ENCODE data around the gene FAM181A. TPM values are rescaled to one million over a fixed set of nuclear protein-coding genes. Genes with fewer than 3 reads are reported as not detected.

FAM181A gene
- total RNA-seq, 1 experiment from 2014 or later, result not detected

DNA sequence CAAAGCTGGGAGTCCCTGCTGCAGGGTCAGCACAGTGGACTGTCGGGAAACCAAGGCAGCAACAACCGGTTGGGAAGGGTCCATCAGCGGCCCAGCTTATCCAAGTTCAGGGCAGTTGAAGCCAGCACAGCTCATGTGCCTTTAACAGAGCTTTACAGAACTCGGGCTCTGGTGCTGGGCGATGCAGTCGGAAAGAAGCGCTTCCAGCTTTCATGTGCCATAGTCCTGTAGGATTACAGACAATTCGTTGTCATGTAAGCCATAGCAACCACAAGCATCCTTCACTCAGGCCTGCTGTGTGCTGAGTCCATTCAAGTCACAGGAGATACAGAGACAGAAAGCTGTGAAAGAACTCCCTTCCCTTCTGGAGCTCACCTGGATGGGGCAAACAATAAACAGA lies 3.5 kb upstream of the FAM181A start:
- H3K4me3 ChIP-seq, result no peak overlapping the region
- no peaks in the 10 kb centered on the region for H3K36me3 ChIP-seq (ENCODE audit: low read depth)
- no peak overlapping the region for H3K4me2 ChIP-seq
- no peaks in the 10 kb centered on the region for H3K9me3 ChIP-seq (ENCODE audit: insufficient read depth, low read depth)
- H3F3A ChIP-seq (ENCODE audit: insufficient read depth, low read depth), result no peaks in the 10 kb centered on the region
- BruUV-seq (replicated peaks), result no TSS peak
- no peak for TF ChIP-seq EZH2 (IDR thresholded peaks at IDR 0.05; ENCODE audit: low read depth)
- TF ChIP-seq, protein P1, sequence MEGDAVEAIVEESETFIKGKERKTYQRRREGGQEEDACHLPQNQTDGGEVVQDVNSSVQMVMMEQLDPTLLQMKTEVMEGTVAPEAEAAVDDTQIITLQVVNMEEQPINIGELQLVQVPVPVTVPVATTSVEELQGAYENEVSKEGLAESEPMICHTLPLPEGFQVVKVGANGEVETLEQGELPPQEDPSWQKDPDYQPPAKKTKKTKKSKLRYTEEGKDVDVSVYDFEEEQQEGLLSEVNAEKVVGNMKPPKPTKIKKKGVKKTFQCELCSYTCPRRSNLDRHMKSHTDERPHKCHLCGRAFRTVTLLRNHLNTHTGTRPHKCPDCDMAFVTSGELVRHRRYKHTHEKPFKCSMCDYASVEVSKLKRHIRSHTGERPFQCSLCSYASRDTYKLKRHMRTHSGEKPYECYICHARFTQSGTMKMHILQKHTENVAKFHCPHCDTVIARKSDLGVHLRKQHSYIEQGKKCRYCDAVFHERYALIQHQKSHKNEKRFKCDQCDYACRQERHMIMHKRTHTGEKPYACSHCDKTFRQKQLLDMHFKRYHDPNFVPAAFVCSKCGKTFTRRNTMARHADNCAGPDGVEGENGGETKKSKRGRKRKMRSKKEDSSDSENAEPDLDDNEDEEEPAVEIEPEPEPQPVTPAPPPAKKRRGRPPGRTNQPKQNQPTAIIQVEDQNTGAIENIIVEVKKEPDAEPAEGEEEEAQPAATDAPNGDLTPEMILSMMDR (conservative IDR thresholded peaks at IDR 0.05), result no peak
- H4K20me1 ChIP-seq (ENCODE audit: insufficient read depth), result no peaks in the 10 kb centered on the region
- intact Hi-C loops (cut with micrococcal nuclease; ENCODE audit: unreplicated experiment), result no loop called here
- POLR2A ChIA-PET (ENCODE audit: unreplicated experiment), result no interaction called here
- no peak overlapping the region for H2AFZ ChIP-seq
- no peak for DNase-seq
- no peak overlapping the region for H3K27ac ChIP-seq
- no peaks in the 10 kb centered on the region for H3K79me2 ChIP-seq (ENCODE audit: low read depth)
- no peaks in the 10 kb centered on the region for H3K9me2 ChIP-seq (ENCODE audit: insufficient read depth)
- H3K27me3 ChIP-seq (ENCODE audit: insufficient read depth, low read depth), result peaks cover 28% of the 10 kb centered on the region
- CTCF ChIA-PET, result no interaction called here
- H3K4me1 ChIP-seq (replicated peaks; ENCODE audit: insufficient read depth), result no peaks in the 10 kb centered on the region

DNA sequence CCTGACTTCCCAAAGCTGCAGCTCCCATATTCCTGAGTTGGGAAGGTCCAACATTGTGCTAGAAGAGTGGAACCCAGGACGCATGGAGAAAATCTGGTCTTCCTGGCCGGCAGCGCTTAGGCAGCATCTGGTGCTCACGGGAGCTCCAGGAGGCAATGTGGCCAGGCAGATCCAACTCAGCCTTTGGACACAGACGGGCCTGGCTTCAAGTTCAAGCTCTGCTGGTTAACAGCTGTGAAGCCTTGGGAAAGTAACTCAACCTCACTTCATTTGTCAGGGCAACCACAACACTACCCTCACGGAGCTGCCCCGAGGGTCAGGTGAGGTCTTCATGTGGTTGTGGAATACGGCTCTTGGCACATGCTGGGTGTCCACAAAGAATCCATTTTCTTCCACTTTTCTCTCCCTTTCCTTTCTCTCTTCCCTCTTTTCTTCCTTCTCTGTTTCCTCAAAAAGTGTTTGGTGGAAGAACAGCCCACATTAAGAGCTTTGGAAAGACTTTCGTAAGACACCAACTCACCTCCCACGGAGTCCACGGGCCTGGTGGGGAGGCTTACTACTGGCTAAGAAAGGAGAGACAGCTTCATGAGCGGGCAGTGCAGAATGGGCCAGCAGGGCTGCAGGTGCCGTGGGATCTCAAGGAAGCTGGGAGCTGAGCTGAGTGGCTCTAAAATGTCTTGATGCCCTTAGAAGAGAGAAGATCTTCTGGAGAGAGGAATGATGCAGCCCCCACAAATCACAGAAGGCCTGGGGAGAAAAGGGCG lies 2.4 kb upstream of the FAM181A start:
- no peak for TF ChIP-seq EZH2 (IDR thresholded peaks at IDR 0.05; ENCODE audit: low read depth)
- TF ChIP-seq, protein P1 (conservative IDR thresholded peaks at IDR 0.05), result no peak
- Histone ChIP-seq H3K4me3 (no peak overlapping the region), H3K4me2 (no peak overlapping the region), H3F3A (ENCODE audit: insufficient read depth, low read depth) (no peaks in the 10 kb centered on the region), H2AFZ (no peak overlapping the region), H3K79me2 (ENCODE audit: low read depth) (no peaks in the 10 kb centered on the region), H3K27ac (no peak overlapping the region), H3K4me1 (replicated peaks; ENCODE audit: insufficient read depth) (no peaks in the 10 kb centered on the region), H3K36me3 (ENCODE audit: low read depth) (no peaks in the 10 kb centered on the region), H3K27me3 (ENCODE audit: insufficient read depth, low read depth) (peaks cover 19% of the 10 kb centered on the region), H4K20me1 (ENCODE audit: insufficient read depth) (no peaks in the 10 kb centered on the region), H3K9me3 (ENCODE audit: insufficient read depth, low read depth) (no peaks in the 10 kb centered on the region), H3K9me2 (ENCODE audit: insufficient read depth) (no peaks in the 10 kb centered on the region)
- BruUV-seq (replicated peaks), result no TSS peak
- CTCF ChIA-PET, result no interaction called here
- intact Hi-C loops (cut with micrococcal nuclease; ENCODE audit: unreplicated experiment), result no loop called here
- POLR2A ChIA-PET (ENCODE audit: unreplicated experiment), result no interaction called here
- DNase-seq, result no peak

DNA sequence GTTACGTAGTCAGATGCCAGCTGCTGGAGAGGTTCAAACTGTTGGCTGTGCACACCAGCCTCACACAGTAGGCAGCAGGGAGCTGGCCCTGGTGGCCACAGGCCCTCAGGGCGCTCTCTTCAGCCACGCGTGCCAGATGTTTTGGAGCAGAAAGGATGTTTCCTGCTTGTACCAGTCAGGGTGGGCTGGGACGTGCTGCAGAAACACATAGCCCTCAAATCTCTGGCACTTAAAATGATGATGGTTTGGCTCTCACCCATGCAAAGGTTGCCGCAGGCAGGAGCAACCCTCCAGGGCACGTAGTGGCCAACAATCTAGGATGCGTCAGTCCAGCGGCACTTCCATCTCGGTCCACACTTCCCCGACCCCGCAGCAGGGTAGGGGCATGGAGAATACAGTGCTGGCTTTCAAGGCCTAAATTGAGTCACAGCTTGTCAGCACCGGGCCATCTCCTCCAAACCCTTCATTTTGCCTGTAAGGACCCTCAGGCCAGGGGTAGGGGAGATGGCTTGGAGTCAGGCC lies 1.7 kb upstream of the FAM181A start:
- no peak for TF ChIP-seq EZH2 (IDR thresholded peaks at IDR 0.05; ENCODE audit: low read depth)
- TF ChIP-seq, protein P1 (conservative IDR thresholded peaks at IDR 0.05), result no peak
- no peaks in the 10 kb centered on the region for H3F3A ChIP-seq (ENCODE audit: insufficient read depth, low read depth)
- no peak overlapping the region for H3K4me2 ChIP-seq
- no peak overlapping the region for H2AFZ ChIP-seq
- no peaks in the 10 kb centered on the region for H3K4me1 ChIP-seq (replicated peaks; ENCODE audit: insufficient read depth)
- no peaks in the 10 kb centered on the region for H3K9me2 ChIP-seq (ENCODE audit: insufficient read depth)
- DNase-seq, result no peak
- CTCF ChIA-PET, result no interaction called here
- H3K27ac ChIP-seq, result no peak overlapping the region
- no peaks in the 10 kb centered on the region for H3K9me3 ChIP-seq (ENCODE audit: insufficient read depth, low read depth)
- no peak overlapping the region for H3K4me3 ChIP-seq
- H3K27me3 ChIP-seq (ENCODE audit: insufficient read depth, low read depth), result peaks cover 19% of the 10 kb centered on the region
- H4K20me1 ChIP-seq (ENCODE audit: insufficient read depth), result no peaks in the 10 kb centered on the region
- no peaks in the 10 kb centered on the region for H3K36me3 ChIP-seq (ENCODE audit: low read depth)
- no TSS peak for BruUV-seq (replicated peaks)
- POLR2A ChIA-PET (ENCODE audit: unreplicated experiment), result no interaction called here
- intact Hi-C loops (cut with micrococcal nuclease; ENCODE audit: unreplicated experiment), result no loop called here
- no peaks in the 10 kb centered on the region for H3K79me2 ChIP-seq (ENCODE audit: low read depth)
